ENCODE measurements around the gene ATIC. TPM values are rescaled to one million over a fixed set of nuclear protein-coding genes. Genes with fewer than 3 reads are reported as not detected.
"Not testable (repeated sequence)": the region's sequence is repeated elsewhere in the genome, so short reads cannot be mapped to it uniquely, and the experiment has no call there.

Gene ATIC
- total RNA-seq, 2 experiments from 2014 or later, result 60.8 to 224 TPM

DNA sequence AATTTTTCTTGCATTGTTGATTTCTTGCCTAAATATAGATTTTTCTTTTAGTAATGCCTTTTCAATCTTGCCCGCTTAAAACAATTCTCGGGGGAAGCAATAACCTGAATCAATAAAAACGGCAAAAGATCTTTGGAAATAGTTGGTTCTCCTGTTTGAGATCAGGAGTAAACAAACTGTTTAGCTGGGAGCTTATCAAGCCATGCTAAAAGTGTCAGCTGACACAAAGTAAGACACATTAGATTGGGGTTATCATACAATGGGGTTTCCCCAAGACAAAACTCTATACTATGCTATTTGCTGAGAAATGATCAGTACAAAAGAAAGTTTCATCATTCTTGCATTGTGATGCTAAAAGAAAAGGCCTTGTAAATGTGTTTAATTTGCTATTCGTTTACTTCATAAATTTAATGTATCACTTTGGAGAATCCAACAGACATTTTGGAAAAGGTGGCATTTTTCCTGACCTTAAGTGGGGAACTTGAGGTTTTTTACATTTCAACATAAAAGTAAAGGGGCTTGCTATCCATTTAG lies 46.5 kb downstream of the ATIC start:
- no peak for DNase-seq (ENCODE audit: low spot score)
- CTCF ChIA-PET (ENCODE audit: unreplicated experiment), result no interaction called here
- Histone ChIP-seq H3K27ac (ENCODE audit: low read depth, low read length, poor library complexity, severe bottlenecking) (no peak overlapping the region), H2AFZ (ENCODE audit: low read length) (no peak overlapping the region), H3K9me2 (ENCODE audit: insufficient read depth, low read length) (no peaks in the 10 kb centered on the region), H4K20me1 (ENCODE audit: insufficient read depth, low read length) (no peaks in the 10 kb centered on the region), H3K4me1 (ENCODE audit: insufficient read depth, low read length, poor library complexity, severe bottlenecking) (no peaks in the 10 kb centered on the region), H3K79me2 (ENCODE audit: insufficient read depth, low read depth, low read length) (no peaks in the 10 kb centered on the region), H3K4me3 (ENCODE audit: low read depth, low read length, poor library complexity, severe bottlenecking) (no peak overlapping the region), H3K9me3 (ENCODE audit: low read length) (no peaks in the 10 kb centered on the region), H3K4me2 (ENCODE audit: low read length) (no peak overlapping the region), H3K36me3 (ENCODE audit: insufficient read depth, low read length) (peaks cover 76% of the 10 kb centered on the region)
- intact Hi-C loops (cut with micrococcal nuclease; ENCODE audit: unreplicated experiment), result no loop called here
- BruUV-seq (replicated peaks), result no TSS peak
- TF ChIP-seq EZH2phosphoT487 (IDR thresholded peaks at IDR 0.05; ENCODE audit: borderline replicate concordance, low read depth, low read length), result no peak
- TF ChIP-seq, protein P1, sequence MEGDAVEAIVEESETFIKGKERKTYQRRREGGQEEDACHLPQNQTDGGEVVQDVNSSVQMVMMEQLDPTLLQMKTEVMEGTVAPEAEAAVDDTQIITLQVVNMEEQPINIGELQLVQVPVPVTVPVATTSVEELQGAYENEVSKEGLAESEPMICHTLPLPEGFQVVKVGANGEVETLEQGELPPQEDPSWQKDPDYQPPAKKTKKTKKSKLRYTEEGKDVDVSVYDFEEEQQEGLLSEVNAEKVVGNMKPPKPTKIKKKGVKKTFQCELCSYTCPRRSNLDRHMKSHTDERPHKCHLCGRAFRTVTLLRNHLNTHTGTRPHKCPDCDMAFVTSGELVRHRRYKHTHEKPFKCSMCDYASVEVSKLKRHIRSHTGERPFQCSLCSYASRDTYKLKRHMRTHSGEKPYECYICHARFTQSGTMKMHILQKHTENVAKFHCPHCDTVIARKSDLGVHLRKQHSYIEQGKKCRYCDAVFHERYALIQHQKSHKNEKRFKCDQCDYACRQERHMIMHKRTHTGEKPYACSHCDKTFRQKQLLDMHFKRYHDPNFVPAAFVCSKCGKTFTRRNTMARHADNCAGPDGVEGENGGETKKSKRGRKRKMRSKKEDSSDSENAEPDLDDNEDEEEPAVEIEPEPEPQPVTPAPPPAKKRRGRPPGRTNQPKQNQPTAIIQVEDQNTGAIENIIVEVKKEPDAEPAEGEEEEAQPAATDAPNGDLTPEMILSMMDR (conservative IDR thresholded peaks at IDR 0.05; ENCODE audit: low read length), result no peak
- POLR2A ChIA-PET, result no interaction called here

DNA sequence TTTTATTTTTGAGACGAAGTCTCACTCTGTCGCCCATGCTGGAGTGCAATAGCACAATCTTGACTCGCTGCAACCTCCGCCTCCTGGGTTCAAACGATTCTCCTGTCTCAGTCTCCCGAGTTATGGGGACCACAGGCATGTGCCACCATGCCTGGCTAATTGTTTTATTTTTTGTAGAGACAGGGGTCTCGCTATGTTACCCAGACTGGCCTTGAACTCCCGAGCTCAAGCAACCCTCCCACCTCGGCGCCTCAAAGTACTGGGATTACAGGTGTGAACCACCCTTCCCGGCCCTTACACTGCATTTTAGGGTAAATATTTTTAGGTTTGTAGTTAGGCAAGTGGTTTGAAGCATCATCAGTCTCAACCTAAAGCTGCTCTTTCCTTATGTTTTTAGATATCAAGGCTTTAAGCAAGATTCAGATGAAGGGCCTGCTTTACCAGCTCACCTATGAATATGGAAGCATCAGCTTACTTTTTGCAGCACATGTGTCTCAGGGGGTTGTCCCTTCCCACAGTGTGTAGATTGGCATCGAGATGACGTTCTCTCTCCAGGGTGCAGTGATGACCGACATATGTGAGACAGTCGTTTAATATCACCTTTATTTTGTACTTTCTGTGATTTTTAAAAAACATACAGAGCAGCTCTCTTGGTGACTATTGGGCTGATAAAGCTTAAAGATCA lies 47.2 kb downstream of the ATIC start:
- TF ChIP-seq, protein P1 (conservative IDR thresholded peaks at IDR 0.05; ENCODE audit: low read length), result no peak
- no peak for TF ChIP-seq EZH2phosphoT487 (IDR thresholded peaks at IDR 0.05; ENCODE audit: borderline replicate concordance, low read depth, low read length)
- Histone ChIP-seq H3K4me2 (ENCODE audit: low read length) (no peak overlapping the region), H3K4me3 (ENCODE audit: low read depth, low read length, poor library complexity, severe bottlenecking) (no peak overlapping the region), H2AFZ (ENCODE audit: low read length) (no peak overlapping the region), H4K20me1 (ENCODE audit: insufficient read depth, low read length) (no peaks in the 10 kb centered on the region), H3K4me1 (ENCODE audit: insufficient read depth, low read length, poor library complexity, severe bottlenecking) (no peaks in the 10 kb centered on the region), H3K79me2 (ENCODE audit: insufficient read depth, low read depth, low read length) (no peaks in the 10 kb centered on the region), H3K27ac (ENCODE audit: low read depth, low read length, poor library complexity, severe bottlenecking) (no peak overlapping the region), H3K9me2 (ENCODE audit: insufficient read depth, low read length) (no peaks in the 10 kb centered on the region), H3K36me3 (ENCODE audit: insufficient read depth, low read length) (peaks cover 76% of the 10 kb centered on the region), H3K9me3 (ENCODE audit: low read length) (no peaks in the 10 kb centered on the region)
- BruUV-seq (replicated peaks), result no TSS peak
- intact Hi-C loops (cut with micrococcal nuclease; ENCODE audit: unreplicated experiment), result no loop called here
- DNase-seq (ENCODE audit: low spot score), result no peak
- CTCF ChIA-PET (ENCODE audit: unreplicated experiment), result no interaction called here
- POLR2A ChIA-PET, result interaction anchor here (0.6 to 0.7 kb wide), 2 partner anchors 19 to 70 kb away, joined by 3 read pairs; no protein-coding TSS in a partner anchor

DNA sequence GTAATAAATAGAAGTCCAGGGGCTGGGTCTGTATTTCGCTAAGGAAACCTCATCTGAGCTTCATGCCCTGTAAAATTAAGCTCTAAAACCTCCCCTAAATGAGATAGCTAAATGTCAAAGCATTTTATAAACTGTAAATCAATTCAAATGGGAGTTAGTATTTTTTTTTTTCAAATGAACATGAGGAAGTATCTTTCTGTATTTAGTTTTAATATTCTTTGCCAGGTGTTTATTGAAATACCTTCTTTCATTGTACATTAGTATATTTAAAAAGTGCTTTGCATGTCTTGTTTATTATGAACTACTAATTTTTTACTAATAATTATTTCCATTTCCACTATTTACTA lies 47.7 kb downstream of the ATIC start:
- no peaks in the 10 kb centered on the region for H3K4me1 ChIP-seq (ENCODE audit: insufficient read depth, low read length, poor library complexity, severe bottlenecking)
- no peaks in the 10 kb centered on the region for H4K20me1 ChIP-seq (ENCODE audit: insufficient read depth, low read length)
- H2AFZ ChIP-seq (ENCODE audit: low read length), result no peak overlapping the region
- H3K4me2 ChIP-seq (ENCODE audit: low read length), result no peak overlapping the region
- intact Hi-C loops (cut with micrococcal nuclease; ENCODE audit: unreplicated experiment), result no loop called here
- no peaks in the 10 kb centered on the region for H3K79me2 ChIP-seq (ENCODE audit: insufficient read depth, low read depth, low read length)
- H3K4me3 ChIP-seq (ENCODE audit: low read depth, low read length, poor library complexity, severe bottlenecking), result no peak overlapping the region
- H3K36me3 ChIP-seq (ENCODE audit: insufficient read depth, low read length), result peaks cover 81% of the 10 kb centered on the region
- TF ChIP-seq, protein P1 (conservative IDR thresholded peaks at IDR 0.05; ENCODE audit: low read length), result no peak
- H3K27ac ChIP-seq (ENCODE audit: low read depth, low read length, poor library complexity, severe bottlenecking), result no peak overlapping the region
- no TSS peak for BruUV-seq (replicated peaks)
- no peaks in the 10 kb centered on the region for H3K9me3 ChIP-seq (ENCODE audit: low read length)
- H3K9me2 ChIP-seq (ENCODE audit: insufficient read depth, low read length), result no peaks in the 10 kb centered on the region
- ChIA-PET POLR2A (interaction anchor here (0.6 to 0.7 kb wide), 2 partner anchors 20 to 71 kb away, joined by 3 read pairs; no protein-coding TSS in a partner anchor), CTCF (ENCODE audit: unreplicated experiment) (no interaction called here)
- no peak for DNase-seq (ENCODE audit: low spot score)

DNA sequence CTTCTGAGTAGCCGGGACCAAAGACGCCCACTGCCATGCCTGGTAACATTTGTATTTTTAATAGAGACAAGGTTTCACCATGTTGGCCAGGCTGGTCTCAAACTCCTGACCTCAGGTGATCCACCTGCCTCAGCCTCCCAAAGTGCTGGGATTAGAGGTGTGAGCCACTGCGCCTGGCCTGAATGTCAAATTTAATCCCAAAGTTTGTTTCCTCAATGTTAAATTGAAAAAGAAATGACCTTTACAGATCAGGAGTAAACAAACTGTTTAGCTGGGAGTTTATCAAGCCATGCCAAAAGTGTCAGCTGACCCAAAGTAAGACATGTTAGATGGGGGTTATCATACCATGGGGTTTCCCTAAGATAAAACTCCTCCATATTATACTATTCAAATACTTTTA lies 48.2 kb downstream of the ATIC start:
- CTCF ChIA-PET (ENCODE audit: unreplicated experiment); intact Hi-C loops (cut with micrococcal nuclease; ENCODE audit: unreplicated experiment); BruUV-seq (replicated peaks); H3K79me2 ChIP-seq (ENCODE audit: insufficient read depth, low read depth, low read length); H2AFZ ChIP-seq (ENCODE audit: low read length); H3K27ac ChIP-seq (ENCODE audit: low read depth, low read length, poor library complexity, severe bottlenecking); H3K4me1 ChIP-seq (ENCODE audit: insufficient read depth, low read length, poor library complexity, severe bottlenecking); H3K4me2 ChIP-seq (ENCODE audit: low read length); H3K9me2 ChIP-seq (ENCODE audit: insufficient read depth, low read length); POLR2A ChIA-PET; H3K4me3 ChIP-seq (ENCODE audit: low read depth, low read length, poor library complexity, severe bottlenecking); H3K9me3 ChIP-seq (ENCODE audit: low read length); H4K20me1 ChIP-seq (ENCODE audit: insufficient read depth, low read length); DNase-seq (ENCODE audit: low spot score): not testable (repeated sequence)
- peaks cover 81% of the 10 kb centered on the region for H3K36me3 ChIP-seq (ENCODE audit: insufficient read depth, low read length)
